ENCODE results near the gene PMFBP1. TPM values are rescaled to one million over a fixed set of nuclear protein-coding genes. Genes with fewer than 3 reads are reported as not detected.

Gene PMFBP1
- total RNA-seq, 2 experiments from 2014 or later = 2.0 to 3.1 TPM

- Histone ChIP-seq H3K4me3 (ENCODE audit: low read depth, low read length, poor library complexity, severe bottlenecking) (no peak overlapping the region), H2AFZ (ENCODE audit: low read length) (no peak overlapping the region), H4K20me1 (ENCODE audit: insufficient read depth, low read length) (peaks cover 5% of the 10 kb centered on the region; the same call in 1 of the 2 replicates), H3K27ac (ENCODE audit: low read depth, low read length, poor library complexity, severe bottlenecking) (no peak overlapping the region), H3K79me2 (ENCODE audit: insufficient read depth, low read depth, low read length) (peaks cover 49% of the 10 kb centered on the region), H3K9me3 (ENCODE audit: low read length) (no peaks in the 10 kb centered on the region), H3K4me1 (ENCODE audit: insufficient read depth, low read length, poor library complexity, severe bottlenecking) (peaks cover 29% of the 10 kb centered on the region), H3K9me2 (ENCODE audit: insufficient read depth, low read length) (no peaks in the 10 kb centered on the region), H3K4me2 (ENCODE audit: low read length) (peak overlapping the region; percentile 84; the same call in 1 of the 2 replicates), H3K36me3 (ENCODE audit: insufficient read depth, low read length) (peaks cover 50% of the 10 kb centered on the region)
- no TSS peak for BruUV-seq (replicated peaks)
- intact Hi-C loops (cut with micrococcal nuclease; ENCODE audit: unreplicated experiment) = loop anchor here (5.0 to 10.0 kb wide), 5 partner anchors 129 to 526 kb away; partner anchors contain the start of genes ATXN1L, PHLPP2 and ZNF821
- no peak for DNase-seq (ENCODE audit: low spot score)
- ChIA-PET POLR2A (interaction anchor here (0.6 to 1.4 kb wide), 2 partner anchors 11 to 720 kb away, joined by 3 to 5 read pairs; no protein-coding TSS in a partner anchor), CTCF (ENCODE audit: unreplicated experiment) (no interaction called here)
- TF ChIP-seq EZH2phosphoT487 (IDR thresholded peaks at IDR 0.05; ENCODE audit: borderline replicate concordance, low read depth, low read length) (no peak), CTCF (conservative IDR thresholded peaks at IDR 0.05; ENCODE audit: low read length) (no peak)
These were observed 80.7 kb downstream of the PMFBP1 start for GRCh38 chr16:72091217-72091616.

DNA sequence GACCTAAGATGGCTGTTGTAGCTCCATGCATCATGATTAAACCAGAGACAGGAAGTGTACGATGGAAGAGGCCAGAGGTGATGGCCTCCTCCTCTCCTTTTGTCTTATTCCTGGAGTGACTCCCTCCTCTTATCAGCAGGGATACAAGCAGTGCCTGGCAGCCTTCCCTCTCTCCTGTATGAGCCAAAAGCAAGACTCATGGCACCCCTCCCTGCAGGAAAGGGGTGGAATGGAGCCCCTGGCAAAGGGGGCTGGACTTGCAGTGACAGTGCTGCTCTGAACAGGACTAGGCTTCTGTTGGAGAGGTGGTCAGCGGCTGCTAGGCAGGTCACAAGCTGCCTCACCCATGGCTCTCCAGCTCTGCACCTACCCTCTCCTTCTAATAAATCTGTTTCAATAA lies 87.0 kb downstream of the PMFBP1 start:
- H3K9me3 ChIP-seq (ENCODE audit: low read length) = 0 out of 2 replicates have a peak, but pooled peaks cover 12% of the 10 kb centered on the region
- H3K4me3 ChIP-seq (ENCODE audit: low read depth, low read length, poor library complexity, severe bottlenecking) = no peak overlapping the region
- DNase-seq (ENCODE audit: low spot score) = no peak
- TF ChIP-seq CTCF (conservative IDR thresholded peaks at IDR 0.05; ENCODE audit: low read length) = no peak
- no peak for TF ChIP-seq EZH2phosphoT487 (IDR thresholded peaks at IDR 0.05; ENCODE audit: borderline replicate concordance, low read depth, low read length)
- ChIA-PET CTCF (ENCODE audit: unreplicated experiment) (no interaction called here), POLR2A (interaction anchor here (0.5 kb wide), 1 partner anchor 488 kb away, joined by 3 read pairs; no protein-coding TSS in a partner anchor)
- no peaks in the 10 kb centered on the region for H3K9me2 ChIP-seq (ENCODE audit: insufficient read depth, low read length)
- H3K36me3 ChIP-seq (ENCODE audit: insufficient read depth, low read length) = peaks cover 61% of the 10 kb centered on the region
- H3K4me2 ChIP-seq (ENCODE audit: low read length) = no peak overlapping the region
- H3K79me2 ChIP-seq (ENCODE audit: insufficient read depth, low read depth, low read length) = no peaks in the 10 kb centered on the region
- H2AFZ ChIP-seq (ENCODE audit: low read length) = no peak overlapping the region
- no TSS peak for BruUV-seq (replicated peaks)
- H3K4me1 ChIP-seq (ENCODE audit: insufficient read depth, low read length, poor library complexity, severe bottlenecking) = no peaks in the 10 kb centered on the region
- no peak overlapping the region for H3K27ac ChIP-seq (ENCODE audit: low read depth, low read length, poor library complexity, severe bottlenecking)
- no peaks in the 10 kb centered on the region for H4K20me1 ChIP-seq (ENCODE audit: insufficient read depth, low read length)
- intact Hi-C loops (cut with micrococcal nuclease; ENCODE audit: unreplicated experiment) = no loop called here

GRCh38 chr16:72084445-72084844 lies 87.5 kb downstream of the PMFBP1 start:
- ChIA-PET POLR2A (no interaction called here), CTCF (ENCODE audit: unreplicated experiment) (no interaction called here)
- intact Hi-C loops (cut with micrococcal nuclease; ENCODE audit: unreplicated experiment) = no loop called here
- Histone ChIP-seq H3K36me3 (ENCODE audit: insufficient read depth, low read length) (peaks cover 56% of the 10 kb centered on the region), H4K20me1 (ENCODE audit: insufficient read depth, low read length) (no peaks in the 10 kb centered on the region), H3K4me1 (ENCODE audit: insufficient read depth, low read length, poor library complexity, severe bottlenecking) (no peaks in the 10 kb centered on the region), H3K9me2 (ENCODE audit: insufficient read depth, low read length) (no peaks in the 10 kb centered on the region), H3K4me3 (ENCODE audit: low read depth, low read length, poor library complexity, severe bottlenecking) (no peak overlapping the region), H3K27ac (ENCODE audit: low read depth, low read length, poor library complexity, severe bottlenecking) (no peak overlapping the region), H3K79me2 (ENCODE audit: insufficient read depth, low read depth, low read length) (no peaks in the 10 kb centered on the region), H3K4me2 (ENCODE audit: low read length) (no peak overlapping the region), H2AFZ (ENCODE audit: low read length) (no peak overlapping the region), H3K9me3 (ENCODE audit: low read length) (0 out of 2 replicates have a peak, but pooled peaks cover 12% of the 10 kb centered on the region)
- no peak for TF ChIP-seq CTCF (conservative IDR thresholded peaks at IDR 0.05; ENCODE audit: low read length)
- no peak for TF ChIP-seq EZH2phosphoT487 (IDR thresholded peaks at IDR 0.05; ENCODE audit: borderline replicate concordance, low read depth, low read length)
- no TSS peak for BruUV-seq (replicated peaks)
- DNase-seq (ENCODE audit: low spot score) = no peak

Measured in OCI-LY7 (cell line).